Measurements from ENCODE around the gene MED9.

DNA sequence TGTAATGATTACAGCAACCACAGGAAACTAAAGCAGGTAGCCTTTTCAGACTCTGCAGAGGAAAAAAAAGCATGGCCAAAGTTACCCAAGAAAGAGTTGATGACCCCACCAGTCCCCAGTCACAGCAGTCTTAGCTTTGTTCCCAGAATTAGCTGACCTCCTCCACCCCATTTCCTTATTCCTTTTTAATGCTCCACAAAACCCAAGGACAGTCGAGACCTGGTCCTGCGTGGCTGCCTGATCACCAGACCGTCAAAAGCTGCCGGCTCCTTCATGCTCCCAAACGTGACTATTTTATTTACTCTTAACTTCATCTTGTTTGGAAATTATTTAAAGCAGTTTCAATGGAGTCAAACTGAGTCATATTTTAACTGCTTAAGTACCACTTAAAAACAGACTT, 28.7 kb upstream of the MED9 start:
- TF ChIP-seq, protein P1, sequence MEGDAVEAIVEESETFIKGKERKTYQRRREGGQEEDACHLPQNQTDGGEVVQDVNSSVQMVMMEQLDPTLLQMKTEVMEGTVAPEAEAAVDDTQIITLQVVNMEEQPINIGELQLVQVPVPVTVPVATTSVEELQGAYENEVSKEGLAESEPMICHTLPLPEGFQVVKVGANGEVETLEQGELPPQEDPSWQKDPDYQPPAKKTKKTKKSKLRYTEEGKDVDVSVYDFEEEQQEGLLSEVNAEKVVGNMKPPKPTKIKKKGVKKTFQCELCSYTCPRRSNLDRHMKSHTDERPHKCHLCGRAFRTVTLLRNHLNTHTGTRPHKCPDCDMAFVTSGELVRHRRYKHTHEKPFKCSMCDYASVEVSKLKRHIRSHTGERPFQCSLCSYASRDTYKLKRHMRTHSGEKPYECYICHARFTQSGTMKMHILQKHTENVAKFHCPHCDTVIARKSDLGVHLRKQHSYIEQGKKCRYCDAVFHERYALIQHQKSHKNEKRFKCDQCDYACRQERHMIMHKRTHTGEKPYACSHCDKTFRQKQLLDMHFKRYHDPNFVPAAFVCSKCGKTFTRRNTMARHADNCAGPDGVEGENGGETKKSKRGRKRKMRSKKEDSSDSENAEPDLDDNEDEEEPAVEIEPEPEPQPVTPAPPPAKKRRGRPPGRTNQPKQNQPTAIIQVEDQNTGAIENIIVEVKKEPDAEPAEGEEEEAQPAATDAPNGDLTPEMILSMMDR (IDR thresholded peaks at IDR 0.05; ENCODE audit: poor library complexity, severe bottlenecking) = no peak
- TF ChIP-seq RAD21 (conservative IDR thresholded peaks at IDR 0.05) (no peak), EZH2 (IDR thresholded peaks at IDR 0.05; ENCODE audit: borderline replicate concordance, insufficient read depth, low read length, poor library complexity, severe bottlenecking) (no peak), POLR2AphosphoS5 (IDR thresholded peaks at IDR 0.05) (no peak), TAF1 (IDR thresholded peaks at IDR 0.05; ENCODE audit: low read depth) (no peak), EP300 (conservative IDR thresholded peaks at IDR 0.05; ENCODE audit: poor library complexity, severe bottlenecking) (no peak)
- TF ChIP-seq, protein P2, sequence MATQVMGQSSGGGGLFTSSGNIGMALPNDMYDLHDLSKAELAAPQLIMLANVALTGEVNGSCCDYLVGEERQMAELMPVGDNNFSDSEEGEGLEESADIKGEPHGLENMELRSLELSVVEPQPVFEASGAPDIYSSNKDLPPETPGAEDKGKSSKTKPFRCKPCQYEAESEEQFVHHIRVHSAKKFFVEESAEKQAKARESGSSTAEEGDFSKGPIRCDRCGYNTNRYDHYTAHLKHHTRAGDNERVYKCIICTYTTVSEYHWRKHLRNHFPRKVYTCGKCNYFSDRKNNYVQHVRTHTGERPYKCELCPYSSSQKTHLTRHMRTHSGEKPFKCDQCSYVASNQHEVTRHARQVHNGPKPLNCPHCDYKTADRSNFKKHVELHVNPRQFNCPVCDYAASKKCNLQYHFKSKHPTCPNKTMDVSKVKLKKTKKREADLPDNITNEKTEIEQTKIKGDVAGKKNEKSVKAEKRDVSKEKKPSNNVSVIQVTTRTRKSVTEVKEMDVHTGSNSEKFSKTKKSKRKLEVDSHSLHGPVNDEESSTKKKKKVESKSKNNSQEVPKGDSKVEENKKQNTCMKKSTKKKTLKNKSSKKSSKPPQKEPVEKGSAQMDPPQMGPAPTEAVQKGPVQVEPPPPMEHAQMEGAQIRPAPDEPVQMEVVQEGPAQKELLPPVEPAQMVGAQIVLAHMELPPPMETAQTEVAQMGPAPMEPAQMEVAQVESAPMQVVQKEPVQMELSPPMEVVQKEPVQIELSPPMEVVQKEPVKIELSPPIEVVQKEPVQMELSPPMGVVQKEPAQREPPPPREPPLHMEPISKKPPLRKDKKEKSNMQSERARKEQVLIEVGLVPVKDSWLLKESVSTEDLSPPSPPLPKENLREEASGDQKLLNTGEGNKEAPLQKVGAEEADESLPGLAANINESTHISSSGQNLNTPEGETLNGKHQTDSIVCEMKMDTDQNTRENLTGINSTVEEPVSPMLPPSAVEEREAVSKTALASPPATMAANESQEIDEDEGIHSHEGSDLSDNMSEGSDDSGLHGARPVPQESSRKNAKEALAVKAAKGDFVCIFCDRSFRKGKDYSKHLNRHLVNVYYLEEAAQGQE (IDR thresholded peaks at IDR 0.05; ENCODE audit: borderline replicate concordance) = no peak

Data from neural cell (in vitro differentiated cells).